HepG2 (cell line): Measurements from ENCODE around the gene DNAJB2. TPM values are rescaled to one million over a fixed set of nuclear protein-coding genes. Genes with fewer than 3 reads are reported as not detected.
A peak's percentile ranks its signal among the peaks of the same experiment; 100 is the strongest.

ENCODE experiments used
- AKAP8 ChIP-seq: sonication (generic); formaldehyde crosslinking; IDR thresholded peaks from 2 replicates; pipeline ENCODE4 v1.5.1; 2020; ENCODE audit warnings: mild to moderate bottlenecking, missing genetic modification reagents
- EED ChIP-seq: sonication (generic); formaldehyde crosslinking; IDR thresholded peaks from 2 replicates; pipeline ENCODE4 v1.5.0; 2020; ENCODE audit warnings: mild to moderate bottlenecking, missing genetic modification reagents
- FLYWCH1 ChIP-seq: sonication (generic); formaldehyde crosslinking; IDR thresholded peaks from 2 replicates; pipeline ENCODE4 v1.8.1; 2023; ENCODE audit warnings: mild to moderate bottlenecking, missing genetic modification reagents
- GATAD1 ChIP-seq: IDR thresholded peaks from 2 replicates; pipeline ENCODE4 v1.6.1; 2016; ENCODE audit warnings: missing genetic modification reagents, missing compliant biosample characterization
- KDM2A ChIP-seq: sonication (generic); formaldehyde crosslinking; IDR thresholded peaks from 2 replicates; pipeline ENCODE4 v1.4.0; 2020; ENCODE audit warnings: low read depth, missing genetic modification reagents, borderline replicate concordance
- MED1 ChIP-seq: sonication (generic); formaldehyde crosslinking; IDR thresholded peaks from 2 replicates; pipeline ENCODE4 v1.4.0; 2020; ENCODE audit warnings: missing genetic modification reagents
- NFATC3 ChIP-seq: sonication (generic); formaldehyde crosslinking; IDR thresholded peaks from 2 replicates; pipeline ENCODE4 v1.5.1; 2020; ENCODE audit warnings: mild to moderate bottlenecking, missing genetic modification reagents
- RAD21 ChIP-seq: fragments of 450-650 bp; formaldehyde crosslinking; IDR thresholded peaks from 2 replicates; pipeline ENCODE4 v1.5.0; 2020; ENCODE audit warnings: mild to moderate bottlenecking
- SALL2 ChIP-seq: sonication (generic); formaldehyde crosslinking; IDR thresholded peaks from 2 replicates; pipeline ENCODE4 v1.8.1; 2023; ENCODE audit warnings: mild to moderate bottlenecking, missing genetic modification reagents, inconsistent platforms
- SOX13 ChIP-seq, 3 experiments: fragments of 450-650 bp in 1 of 3; sonication (generic) in 1 of 3; formaldehyde crosslinking in 1 of 3; IDR thresholded peaks in 2 of 3; conservative IDR thresholded peaks in 1 of 3; 2 replicates each; pipeline versions ENCODE4 v1.5.0 to v1.6.1; 2016 to 2020; ENCODE audit warnings: antibody characterized with exemption in 1 of 3, mild to moderate bottlenecking in 1 of 3, missing compliant biosample characterization in 1 of 3, missing genetic modification reagents in 1 of 3, moderate library complexity in 1 of 3
- ZNF232 ChIP-seq: sonication (generic); formaldehyde crosslinking; IDR thresholded peaks from 2 replicates; pipeline ENCODE4 v1.4.0; 2020; ENCODE audit warnings: missing genetic modification reagents, borderline replicate concordance
- ZNF260 ChIP-seq: sonication (generic); formaldehyde crosslinking; IDR thresholded peaks from 2 replicates; pipeline ENCODE4 v1.4.0; 2020; ENCODE audit warnings: missing genetic modification reagents, low read depth, mild to moderate bottlenecking, borderline replicate concordance
- ZNF496 ChIP-seq: sonication (generic); formaldehyde crosslinking; IDR thresholded peaks from 2 replicates; pipeline ENCODE4 v1.8.1; 2023; ENCODE audit warnings: mild to moderate bottlenecking, moderate library complexity, missing genetic modification reagents; ENCODE audit not compliant: insufficient replicate concordance
- ZNF678 ChIP-seq: sonication (generic); formaldehyde crosslinking; IDR thresholded peaks from 2 replicates; pipeline ENCODE4 v1.4.0; 2020; ENCODE audit warnings: mild to moderate bottlenecking, missing genetic modification reagents
- ZNF777 ChIP-seq: sonication (generic); formaldehyde crosslinking; IDR thresholded peaks from 2 replicates; pipeline ENCODE4 v1.4.0; 2020; ENCODE audit warnings: missing genetic modification reagents
- polyA plus RNA-seq, 8 experiments: library from polyadenylated mRNA; depleted of rRNA in 3 of 8; stranded (reverse) in 7 of 8; unstranded in 1 of 8; fragments of >200 nt; fragmentation: Illumina TruSeq in 4 of 8; extraction: Trizol in 4 of 8; gene quantifications; 2 replicates each; pipeline versions ENCODE4 v1.2.1 to v1.2.3, GENCODE V29; 2011 to 2016; ENCODE audit warnings: low read depth in 4 of 8, missing spikeins in 1 of 8, mixed read lengths in 1 of 8; ENCODE audit not compliant: insufficient read depth in 1 of 8
- total RNA-seq, 5 experiments: library from RNA; depleted of rRNA; stranded (reverse); fragments of >200 nt; fragmentation: Illumina TruSeq; extraction: Trizol; gene quantifications; 2 replicates each; pipeline ENCODE4 v1.2.3, GENCODE V29; 2016; ENCODE audit warnings: low read depth in 1 of 5
- TF ChIP-seq, protein P1 (sequence below): sonication (generic); formaldehyde crosslinking; IDR thresholded peaks from 2 replicates; pipeline ENCODE4 v1.5.0; 2020; ENCODE audit warnings: missing genetic modification reagents
- TF ChIP-seq, protein P2 (sequence below): sonication (generic); formaldehyde crosslinking; IDR thresholded peaks from 2 replicates; pipeline ENCODE4 v1.4.0; 2020; ENCODE audit warnings: missing genetic modification reagents
- TF ChIP-seq, protein P3 (sequence below): sonication (generic); formaldehyde crosslinking; IDR thresholded peaks from 2 replicates; pipeline ENCODE4 v1.4.0; 2020; ENCODE audit warnings: missing genetic modification reagents
- TF ChIP-seq, protein P4 (sequence below): IDR thresholded peaks from 2 replicates; pipeline ENCODE4 v1.6.1; 2018; ENCODE audit warnings: missing genetic modification reagents

Gene DNAJB2
- total and polyA plus RNA-seq, 2 of the 13 experiments (the other 11 are each of a cell fraction or from before 2014, with no cell fraction given): 21.3 to 31.1 TPM

- TF ChIP-seq ZNF232 (CRISPR knock-in tag) (peak; percentile 15; the same call in 1 of the 2 replicates), NFATC3 (CRISPR knock-in tag) (no peak), ZNF260 (CRISPR knock-in tag) (no peak), SOX13 (IDR thresholded peaks at IDR 0.05) (no peak), SOX13 (CRISPR knock-in tag; conservative IDR thresholded peaks at IDR 0.05 in 1 of 2, IDR thresholded peaks at IDR 0.05 in 1 of 2) (no peak; a peak in 2 of 4 replicates), ZNF678 (CRISPR knock-in tag) (no peak), GATAD1 (CRISPR knock-in tag) (peak; percentile 59), KDM2A (CRISPR knock-in tag) (no peak), SALL2 (CRISPR knock-in tag) (peak; percentile 61; the same call in 1 of the 2 replicates), EED (CRISPR knock-in tag) (peak; percentile 68; the same call in 1 of the 2 replicates), MED1 (CRISPR knock-in tag) (peak; percentile 80), RAD21 (CRISPR knock-in tag) (peak; percentile 24; the same call in 1 of the 2 replicates), ZNF777 (CRISPR knock-in tag) (no peak), ZNF496 (CRISPR knock-in tag) (no peak), AKAP8 (peak; percentile 58; the same call in 1 of the 2 replicates), FLYWCH1 (CRISPR knock-in tag) (no peak; the same call in 1 of the 2 replicates)
- TF ChIP-seq, protein P1, sequence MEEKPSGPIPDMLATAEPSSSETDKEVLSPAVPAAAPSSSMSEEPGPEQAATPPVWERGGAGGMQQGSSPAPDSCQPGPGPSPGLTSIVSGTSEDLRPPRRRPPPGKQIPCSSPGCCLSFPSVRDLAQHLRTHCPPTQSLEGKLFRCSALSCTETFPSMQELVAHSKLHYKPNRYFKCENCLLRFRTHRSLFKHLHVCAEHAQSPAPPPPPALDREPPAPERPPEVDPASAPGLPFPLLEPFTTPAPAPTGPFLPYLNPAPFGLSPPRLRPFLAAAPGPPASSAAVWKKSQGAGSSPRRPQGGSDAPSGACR (CRISPR knock-in tag): peak; percentile 58; the same call in 1 of the 2 replicates
- TF ChIP-seq, protein P2, sequence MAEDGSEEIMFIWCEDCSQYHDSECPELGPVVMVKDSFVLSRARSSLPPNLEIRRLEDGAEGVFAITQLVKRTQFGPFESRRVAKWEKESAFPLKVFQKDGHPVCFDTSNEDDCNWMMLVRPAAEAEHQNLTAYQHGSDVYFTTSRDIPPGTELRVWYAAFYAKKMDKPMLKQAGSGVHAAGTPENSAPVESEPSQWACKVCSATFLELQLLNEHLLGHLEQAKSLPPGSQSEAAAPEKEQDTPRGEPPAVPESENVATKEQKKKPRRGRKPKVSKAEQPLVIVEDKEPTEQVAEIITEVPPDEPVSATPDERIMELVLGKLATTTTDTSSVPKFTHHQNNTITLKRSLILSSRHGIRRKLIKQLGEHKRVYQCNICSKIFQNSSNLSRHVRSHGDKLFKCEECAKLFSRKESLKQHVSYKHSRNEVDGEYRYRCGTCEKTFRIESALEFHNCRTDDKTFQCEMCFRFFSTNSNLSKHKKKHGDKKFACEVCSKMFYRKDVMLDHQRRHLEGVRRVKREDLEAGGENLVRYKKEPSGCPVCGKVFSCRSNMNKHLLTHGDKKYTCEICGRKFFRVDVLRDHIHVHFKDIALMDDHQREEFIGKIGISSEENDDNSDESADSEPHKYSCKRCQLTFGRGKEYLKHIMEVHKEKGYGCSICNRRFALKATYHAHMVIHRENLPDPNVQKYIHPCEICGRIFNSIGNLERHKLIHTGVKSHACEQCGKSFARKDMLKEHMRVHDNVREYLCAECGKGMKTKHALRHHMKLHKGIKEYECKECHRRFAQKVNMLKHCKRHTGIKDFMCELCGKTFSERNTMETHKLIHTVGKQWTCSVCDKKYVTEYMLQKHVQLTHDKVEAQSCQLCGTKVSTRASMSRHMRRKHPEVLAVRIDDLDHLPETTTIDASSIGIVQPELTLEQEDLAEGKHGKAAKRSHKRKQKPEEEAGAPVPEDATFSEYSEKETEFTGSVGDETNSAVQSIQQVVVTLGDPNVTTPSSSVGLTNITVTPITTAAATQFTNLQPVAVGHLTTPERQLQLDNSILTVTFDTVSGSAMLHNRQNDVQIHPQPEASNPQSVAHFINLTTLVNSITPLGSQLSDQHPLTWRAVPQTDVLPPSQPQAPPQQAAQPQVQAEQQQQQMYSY (CRISPR knock-in tag): no peak
- TF ChIP-seq, protein P3, sequence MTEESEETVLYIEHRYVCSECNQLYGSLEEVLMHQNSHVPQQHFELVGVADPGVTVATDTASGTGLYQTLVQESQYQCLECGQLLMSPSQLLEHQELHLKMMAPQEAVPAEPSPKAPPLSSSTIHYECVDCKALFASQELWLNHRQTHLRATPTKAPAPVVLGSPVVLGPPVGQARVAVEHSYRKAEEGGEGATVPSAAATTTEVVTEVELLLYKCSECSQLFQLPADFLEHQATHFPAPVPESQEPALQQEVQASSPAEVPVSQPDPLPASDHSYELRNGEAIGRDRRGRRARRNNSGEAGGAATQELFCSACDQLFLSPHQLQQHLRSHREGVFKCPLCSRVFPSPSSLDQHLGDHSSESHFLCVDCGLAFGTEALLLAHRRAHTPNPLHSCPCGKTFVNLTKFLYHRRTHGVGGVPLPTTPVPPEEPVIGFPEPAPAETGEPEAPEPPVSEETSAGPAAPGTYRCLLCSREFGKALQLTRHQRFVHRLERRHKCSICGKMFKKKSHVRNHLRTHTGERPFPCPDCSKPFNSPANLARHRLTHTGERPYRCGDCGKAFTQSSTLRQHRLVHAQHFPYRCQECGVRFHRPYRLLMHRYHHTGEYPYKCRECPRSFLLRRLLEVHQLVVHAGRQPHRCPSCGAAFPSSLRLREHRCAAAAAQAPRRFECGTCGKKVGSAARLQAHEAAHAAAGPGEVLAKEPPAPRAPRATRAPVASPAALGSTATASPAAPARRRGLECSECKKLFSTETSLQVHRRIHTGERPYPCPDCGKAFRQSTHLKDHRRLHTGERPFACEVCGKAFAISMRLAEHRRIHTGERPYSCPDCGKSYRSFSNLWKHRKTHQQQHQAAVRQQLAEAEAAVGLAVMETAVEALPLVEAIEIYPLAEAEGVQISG (CRISPR knock-in tag): peak; percentile 80
- TF ChIP-seq, protein P4, sequence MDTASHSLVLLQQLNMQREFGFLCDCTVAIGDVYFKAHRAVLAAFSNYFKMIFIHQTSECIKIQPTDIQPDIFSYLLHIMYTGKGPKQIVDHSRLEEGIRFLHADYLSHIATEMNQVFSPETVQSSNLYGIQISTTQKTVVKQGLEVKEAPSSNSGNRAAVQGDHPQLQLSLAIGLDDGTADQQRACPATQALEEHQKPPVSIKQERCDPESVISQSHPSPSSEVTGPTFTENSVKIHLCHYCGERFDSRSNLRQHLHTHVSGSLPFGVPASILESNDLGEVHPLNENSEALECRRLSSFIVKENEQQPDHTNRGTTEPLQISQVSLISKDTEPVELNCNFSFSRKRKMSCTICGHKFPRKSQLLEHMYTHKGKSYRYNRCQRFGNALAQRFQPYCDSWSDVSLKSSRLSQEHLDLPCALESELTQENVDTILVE (CRISPR knock-in tag): peak; percentile 74; the same call in 1 of the 2 replicates
Observed at GRCh38 chr2:219249203-219249980, 29.8 kb upstream of the DNAJB2 start (continued).
